GM19043 (cell line): ENCODE results near the gene NECTIN3.

Experiments used
- ATAC-seq: cut with Tn5 transposase; IDR thresholded peaks from one replicate; pipeline ENCODE4 v1.9.1; 2021; ENCODE audit warnings: low read depth; ENCODE audit not compliant: unreplicated experiment

Gene NECTIN3

GRCh38 chr3:111080413-111080812 is 8.8 kb downstream of the NECTIN3 start:
- ATAC-seq: no peak

- ATAC-seq: no peak
These were observed 9.5 kb downstream of the NECTIN3 start for GRCh38 chr3:111081008-111081545.

- ATAC-seq: no peak
These were observed 13.3 kb downstream of the NECTIN3 start for GRCh38 chr3:111084911-111085310.

DNA sequence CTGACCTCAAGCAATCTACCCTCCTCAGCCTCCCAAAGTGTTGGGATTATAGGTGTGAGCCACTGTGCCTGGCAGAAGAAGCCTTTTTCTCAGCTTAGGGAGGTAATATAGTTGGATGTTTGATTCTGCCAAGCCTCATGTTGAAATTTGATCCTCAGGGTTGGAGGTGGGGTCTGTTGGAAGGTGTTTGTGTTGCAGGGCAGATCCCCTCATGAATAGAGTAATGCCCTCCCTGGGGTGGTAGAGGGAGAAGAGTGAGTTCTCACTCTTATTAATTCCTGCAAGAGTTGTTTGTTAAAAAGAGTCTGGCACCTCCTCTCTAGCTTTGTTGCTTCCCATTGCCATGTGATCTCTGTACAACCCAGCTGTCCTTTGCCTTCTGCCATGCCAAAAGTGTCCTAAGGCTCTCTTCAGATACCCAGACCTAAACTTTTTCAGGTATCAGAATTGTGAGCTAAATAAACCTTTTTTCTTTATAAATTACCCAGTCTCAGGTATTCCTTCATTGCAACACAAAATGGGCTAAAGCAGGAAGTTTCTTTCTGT is 16.4 kb downstream of the NECTIN3 start:
- no peak for ATAC-seq

- ATAC-seq: no peak
These were observed 25.0 kb downstream of the NECTIN3 start for GRCh38 chr3:111096487-111097209.

GRCh38 chr3:111103807-111104206 is 32.2 kb downstream of the NECTIN3 start:
- no peak for ATAC-seq

DNA sequence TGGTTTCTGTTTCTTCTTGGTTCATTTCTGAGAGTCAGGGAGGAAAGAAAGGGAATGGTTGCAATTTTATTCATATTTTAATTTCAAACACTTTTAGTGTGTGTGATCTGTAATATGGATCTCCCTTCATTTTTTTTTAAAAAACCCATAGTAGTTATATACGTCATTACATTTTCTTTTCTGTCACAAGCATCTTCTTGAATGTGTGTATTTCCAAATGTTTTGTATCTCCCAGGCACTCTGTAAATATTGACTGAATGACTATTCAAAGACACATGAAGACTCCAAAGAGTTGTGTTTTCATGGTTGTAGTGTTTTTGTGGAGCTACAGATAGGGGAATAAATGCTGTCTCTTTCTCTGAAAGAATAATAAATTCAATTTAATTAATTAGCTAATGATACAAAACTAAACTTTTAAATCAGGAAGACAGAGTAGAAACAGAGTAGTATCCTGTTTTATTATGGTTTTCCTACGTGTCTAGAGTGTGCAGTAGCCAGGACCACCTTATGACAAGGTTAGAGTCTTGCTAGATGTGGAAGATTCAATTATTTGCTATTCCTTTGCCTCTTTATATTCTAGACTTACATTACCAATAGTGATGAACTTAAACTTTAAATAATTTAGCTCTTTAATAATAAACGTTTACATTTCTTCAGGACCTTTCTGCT is 35.5 kb downstream of the NECTIN3 start:
- no peak for ATAC-seq

GRCh38 chr3:111107662-111108035 is 36.0 kb downstream of the NECTIN3 start:
- no peak for ATAC-seq

GRCh38 chr3:111112913-111113312 is 41.3 kb downstream of the NECTIN3 start:
- ATAC-seq: no peak

GRCh38 chr3:111128884-111129283 is 57.3 kb downstream of the NECTIN3 start:
- ATAC-seq: no peak

- ATAC-seq: no peak
These were observed 59.2 kb downstream of the NECTIN3 start for GRCh38 chr3:111130827-111131226.

DNA sequence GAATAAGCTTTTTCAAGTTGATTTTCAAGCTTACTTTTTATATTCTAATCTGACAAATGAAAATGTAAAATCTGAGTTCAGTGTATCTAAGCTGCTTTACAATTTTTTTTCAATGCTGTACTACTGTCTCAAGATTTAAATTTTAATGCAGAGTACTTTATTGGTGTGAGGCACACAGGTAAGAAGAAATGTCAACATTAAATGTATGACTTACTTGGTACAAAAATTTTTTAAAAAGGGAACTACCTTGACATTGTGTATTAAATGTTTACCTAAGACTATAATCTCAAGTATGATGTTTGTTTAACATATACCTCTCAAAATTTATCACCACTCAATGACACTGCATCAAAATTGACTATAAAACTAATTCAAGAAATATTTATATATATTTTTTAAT is 62.7 kb downstream of the NECTIN3 start:
- ATAC-seq: no peak

DNA sequence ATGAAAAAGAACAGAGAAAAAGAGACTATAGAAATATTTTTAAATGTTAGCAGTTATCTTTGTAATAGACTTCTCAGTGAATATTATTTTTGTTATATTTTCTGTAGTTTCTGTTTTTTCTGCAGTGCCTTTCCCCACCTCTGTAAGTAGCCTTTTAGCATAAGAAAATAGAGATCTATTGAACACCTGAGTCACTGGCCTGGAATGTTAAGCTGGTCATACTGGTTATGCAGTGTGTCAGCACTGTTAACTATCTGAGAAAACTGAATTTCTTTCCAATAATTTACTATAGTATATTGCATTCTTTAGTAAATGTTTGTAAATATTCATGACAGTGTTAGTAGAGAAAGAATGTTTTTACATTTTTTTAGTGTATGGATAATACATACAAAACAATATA is 79.8 kb downstream of the NECTIN3 start:
- no peak for ATAC-seq

DNA sequence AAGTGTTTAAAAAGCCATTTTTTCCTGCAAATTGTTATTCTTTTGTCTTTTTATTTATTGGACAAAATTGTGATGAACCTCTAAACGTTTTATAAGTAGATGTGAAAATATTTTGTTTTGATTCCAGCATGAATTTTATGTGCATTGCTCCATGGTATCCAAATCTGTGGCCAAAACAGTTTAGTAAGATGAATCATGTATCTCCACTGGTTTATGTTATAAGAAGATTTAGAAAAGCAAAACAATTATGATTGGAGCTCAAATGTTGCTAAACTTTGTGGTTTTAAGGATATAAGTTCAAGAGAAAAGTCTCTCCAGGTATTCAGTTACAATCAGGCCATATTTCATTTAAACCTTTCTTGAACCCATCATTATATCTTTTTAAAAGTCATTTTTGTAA is 80.9 kb downstream of the NECTIN3 start:
- no peak for ATAC-seq

DNA sequence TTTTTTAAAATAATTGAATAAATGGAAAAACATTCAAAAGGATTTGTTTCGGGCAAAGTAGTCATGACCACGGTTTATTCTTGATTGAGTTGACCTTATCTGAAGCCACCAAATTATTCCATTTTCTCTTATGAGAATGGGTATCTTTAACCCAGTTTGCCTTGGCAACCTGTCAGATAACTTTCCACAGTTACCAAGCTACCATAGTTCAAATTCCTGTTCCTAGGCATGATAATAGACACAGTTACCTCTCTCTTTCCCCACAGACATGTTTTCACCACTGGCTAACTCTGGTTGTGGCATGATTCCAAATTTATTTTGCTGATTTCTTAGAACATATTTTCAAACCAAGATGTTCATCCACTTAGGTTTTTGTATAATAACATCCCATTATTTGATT is 84.9 kb downstream of the NECTIN3 start:
- no peak for ATAC-seq

GRCh38 chr3:111159391-111159790 is 87.8 kb downstream of the NECTIN3 start:
- no peak for ATAC-seq

GRCh38 chr3:111164621-111165020 is 93.0 kb downstream of the NECTIN3 start:
- ATAC-seq: no peak

- ATAC-seq: no peak
These were observed 93.8 kb downstream of the NECTIN3 start for GRCh38 chr3:111165411-111165810.

DNA sequence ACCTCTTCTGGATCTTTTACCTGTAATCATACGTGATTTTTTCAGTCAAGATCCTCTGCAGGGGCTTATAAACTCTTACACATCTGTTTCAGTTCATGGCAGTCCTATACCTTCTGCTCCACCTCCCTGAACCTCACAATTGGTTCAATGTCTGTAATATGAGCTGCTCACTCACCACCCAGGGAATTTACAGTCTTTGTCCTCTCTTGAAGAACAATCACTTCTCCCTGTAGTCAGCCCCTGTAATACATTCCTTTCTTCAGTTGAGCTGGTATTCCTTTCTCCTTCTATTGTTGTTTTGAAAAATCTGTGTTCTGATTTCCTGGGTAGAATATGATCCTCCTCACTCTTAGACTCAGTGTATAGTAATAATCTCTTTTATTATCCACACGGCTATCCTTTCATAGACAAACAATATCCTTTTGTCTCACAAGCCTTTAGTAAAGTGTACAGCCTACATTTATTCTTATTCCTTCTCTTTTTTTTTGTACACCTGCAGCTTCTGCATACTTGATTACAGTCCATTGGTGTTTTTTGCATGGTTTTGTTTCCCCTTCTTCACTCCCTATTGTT is 101.8 kb downstream of the NECTIN3 start:
- ATAC-seq: no peak

GRCh38 chr3:111173906-111174305 is 102.3 kb downstream of the NECTIN3 start:
- ATAC-seq: no peak

DNA sequence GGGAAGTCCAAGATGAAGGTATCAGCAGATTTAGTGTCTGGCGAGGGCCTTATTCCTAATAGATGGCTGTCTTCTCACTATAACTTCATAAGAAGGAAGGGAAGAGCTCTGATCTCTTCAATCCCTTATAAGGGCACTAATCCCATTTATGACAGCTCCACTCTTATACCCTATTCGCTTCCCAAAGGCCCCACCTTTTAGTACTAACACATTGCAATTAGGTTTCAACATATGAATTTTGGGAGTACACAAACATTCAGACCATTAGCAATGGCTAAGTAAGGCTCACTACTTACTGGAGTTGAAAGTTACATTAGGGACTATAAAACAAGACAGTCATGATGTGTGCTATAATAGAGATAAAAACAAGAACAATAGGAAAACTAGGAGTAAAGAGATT is 118.9 kb downstream of the NECTIN3 start:
- ATAC-seq: no peak
